Activated gamma-delta T cell (primary cell): ENCODE measurements around the gene GPC3.

Experiments
- DNase-seq: peaks from one replicate; lab custom pipeline; 2025; lab: John Stamatoyannopoulos, UW

Gene GPC3

DNA sequence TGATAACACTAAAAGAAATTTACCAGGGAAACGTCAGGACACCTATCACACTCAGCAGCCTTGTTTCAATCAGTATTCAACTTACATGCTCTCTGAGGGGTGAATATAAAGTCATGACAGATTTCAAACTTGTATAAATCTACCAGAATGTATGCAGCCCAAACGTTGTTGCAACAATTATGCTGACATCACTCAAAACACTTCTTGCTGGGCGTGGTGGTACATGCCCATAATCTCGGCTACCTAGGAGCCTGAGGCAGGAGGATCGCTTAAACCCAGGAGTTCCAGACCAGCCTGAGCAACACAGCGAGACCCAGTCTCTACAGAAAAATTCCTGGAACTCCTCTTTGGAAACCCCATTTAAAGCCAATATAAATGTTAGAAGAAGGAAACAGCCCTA lies 303.5 kb downstream of the GPC3 start:
- no peak for DNase-seq

DNA sequence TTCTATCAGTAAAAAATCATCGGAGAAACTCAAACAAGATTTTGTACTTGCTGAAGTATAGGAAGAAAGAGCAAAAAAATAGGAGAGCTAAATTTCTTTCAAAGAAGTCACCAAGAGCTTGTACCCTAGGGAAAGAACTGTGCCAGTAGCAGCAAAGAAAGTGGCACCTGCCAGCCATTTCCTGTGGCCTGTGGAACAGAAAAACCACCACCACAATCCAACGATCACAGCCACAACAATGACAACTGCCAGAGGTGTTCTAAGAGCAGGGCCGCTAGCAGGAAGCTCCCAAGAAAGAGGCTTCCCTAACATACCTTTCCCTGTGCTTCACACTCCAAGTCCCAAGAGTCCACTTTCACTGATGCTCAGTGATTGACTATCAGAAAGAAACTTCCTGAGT lies 304.0 kb downstream of the GPC3 start:
- DNase-seq: no peak

DNA sequence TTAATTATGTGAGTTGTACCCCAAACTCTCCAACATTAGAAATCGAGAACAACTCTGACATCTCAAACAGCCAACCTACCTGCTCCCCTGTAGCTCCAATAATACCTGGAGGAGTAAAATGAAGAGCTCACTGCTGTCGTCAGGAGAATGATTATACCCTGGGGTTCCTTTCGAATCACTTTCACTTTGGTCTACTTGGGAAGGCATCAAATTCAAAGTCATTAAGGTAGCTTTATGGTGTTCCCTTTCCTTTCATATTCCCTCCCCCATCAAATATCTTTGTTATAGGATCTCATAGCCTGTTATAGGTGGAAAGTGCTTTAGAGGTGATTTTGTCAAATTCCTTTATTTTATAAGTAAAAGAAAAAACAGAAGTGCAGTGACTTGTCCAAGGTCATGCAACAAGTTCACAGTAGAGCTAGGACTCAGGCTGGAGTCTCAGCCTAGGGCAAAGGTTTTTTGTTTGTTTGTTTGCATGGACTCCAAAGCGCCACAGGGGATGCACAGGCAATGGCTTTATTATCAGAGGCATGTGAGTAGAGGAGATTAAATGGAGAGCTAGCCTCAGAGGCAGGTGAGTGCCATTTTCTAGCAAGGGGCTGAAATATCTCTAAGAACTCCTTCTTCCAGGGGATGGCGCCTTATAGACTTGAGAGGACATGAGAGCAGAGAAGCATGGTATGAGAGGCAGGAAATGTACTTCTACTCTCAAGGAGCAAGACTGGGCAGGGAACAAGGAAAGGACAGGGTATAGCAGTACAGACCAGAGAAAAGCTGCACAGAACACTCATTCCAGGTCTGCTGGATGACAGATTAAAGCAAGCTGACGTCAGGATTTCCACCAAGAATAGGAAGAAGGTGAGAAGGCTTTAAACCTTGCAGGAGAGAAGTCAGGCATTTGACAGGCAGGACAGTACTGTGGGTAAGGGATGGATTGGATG lies 308.0 kb downstream of the GPC3 start:
- DNase-seq: no peak

DNA sequence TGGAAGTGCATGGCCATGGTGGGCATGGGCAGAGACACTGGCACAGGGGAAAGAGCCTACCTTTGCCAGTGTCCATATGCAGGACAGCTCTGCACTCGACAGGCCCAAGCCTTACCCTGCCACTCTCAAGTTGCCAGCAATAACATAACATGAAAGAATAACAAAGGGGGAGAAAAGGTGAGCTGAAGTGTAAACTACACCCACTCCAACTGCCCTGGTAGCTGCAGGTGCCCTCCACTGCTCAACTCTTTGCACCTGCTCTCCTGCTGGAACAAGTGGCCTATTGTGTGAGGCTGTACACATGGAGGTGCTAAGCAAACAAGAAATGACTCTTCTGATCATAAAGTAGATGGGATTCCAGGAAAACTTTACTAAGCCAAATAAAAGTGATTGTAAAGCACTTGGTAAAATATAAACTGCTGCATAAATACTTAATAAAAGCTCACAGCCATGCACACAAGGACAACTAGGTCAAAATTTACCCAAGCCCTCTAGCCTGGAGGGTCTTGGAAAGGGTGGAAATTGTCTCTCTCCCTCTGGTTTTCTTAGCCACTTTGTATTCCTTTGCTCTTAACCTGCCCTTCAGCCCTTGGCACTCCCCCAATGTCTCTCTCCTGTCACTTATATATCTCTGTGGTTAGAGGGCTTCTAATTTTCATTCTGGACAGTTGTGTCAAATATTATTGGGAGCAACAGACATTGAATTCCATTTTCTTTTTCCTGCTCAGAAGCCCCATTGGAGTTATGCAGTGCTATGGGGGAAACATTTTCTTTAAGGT lies 308.9 kb downstream of the GPC3 start:
- DNase-seq: no peak

DNA sequence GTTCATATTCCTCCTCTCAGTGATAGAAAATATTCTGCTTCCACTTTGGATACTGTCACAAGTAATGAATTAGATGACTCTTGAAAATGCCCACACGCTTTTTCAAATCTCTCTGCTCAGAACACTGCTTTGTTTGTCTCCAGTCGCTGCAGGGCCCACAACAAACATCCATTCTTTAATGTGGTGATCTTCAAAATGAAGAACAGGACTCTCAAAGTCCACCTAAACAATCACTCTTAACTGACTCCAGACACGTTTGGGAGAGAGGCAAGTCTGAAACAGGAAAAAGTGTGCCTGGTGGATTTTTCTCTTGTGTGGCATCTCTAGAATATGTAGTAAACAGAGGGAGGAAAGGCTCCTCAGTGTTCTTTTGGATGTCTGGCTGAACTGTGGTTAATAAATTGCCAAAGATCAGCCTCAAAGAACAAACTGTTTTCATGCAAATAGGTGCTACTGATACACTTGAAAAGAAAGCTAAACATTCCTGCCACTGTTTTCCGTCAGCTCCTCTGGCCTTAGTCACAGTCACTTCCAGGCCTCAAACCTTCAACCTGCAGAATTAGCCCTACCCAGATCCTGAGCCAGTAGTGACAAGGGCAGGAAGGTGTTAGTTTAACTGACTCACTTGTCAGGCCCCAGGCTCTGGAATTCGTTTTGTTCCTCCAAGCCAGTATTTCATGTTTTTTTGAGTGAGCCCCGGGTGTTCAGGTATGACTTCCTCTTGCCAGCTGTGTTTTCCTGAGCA lies 310.5 kb downstream of the GPC3 start:
- DNase-seq: no peak

DNA sequence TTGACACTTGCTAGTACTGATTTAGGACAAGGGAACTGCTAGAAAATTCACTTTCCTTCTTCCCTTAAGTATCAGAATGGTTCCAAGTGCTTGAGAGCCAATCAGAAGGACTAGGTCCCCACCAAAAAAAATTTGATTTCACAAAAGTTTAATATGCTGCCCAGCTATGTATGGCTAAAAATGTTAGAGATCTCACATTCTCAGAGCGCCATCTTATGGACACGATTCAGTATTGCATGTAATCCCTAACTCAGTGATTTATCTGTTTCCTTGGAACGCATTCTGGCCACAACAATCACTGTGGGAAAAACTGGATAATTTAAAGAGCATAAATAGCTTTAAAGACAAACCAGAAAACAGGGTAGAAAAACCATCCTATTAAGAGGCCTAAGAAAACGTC lies 315.0 kb downstream of the GPC3 start:
- DNase-seq: no peak

DNA sequence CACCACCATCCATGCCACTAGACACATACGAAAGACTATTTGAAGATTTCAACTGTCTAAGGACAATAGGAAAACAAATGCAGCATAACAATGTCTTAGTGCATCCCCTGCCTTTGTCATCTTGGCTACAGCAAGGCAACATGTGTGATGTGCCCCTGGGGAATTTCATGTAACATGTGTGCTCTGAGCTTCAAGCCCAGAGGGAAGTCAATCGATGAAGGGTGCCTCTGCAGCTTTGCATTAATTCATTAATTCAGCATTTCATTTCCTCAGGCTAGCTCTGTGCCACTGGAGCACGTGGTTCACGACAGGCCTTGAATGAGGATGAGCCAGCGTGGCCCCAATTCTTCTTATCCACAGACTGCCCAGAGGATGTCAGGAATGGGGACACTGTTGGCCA lies 316.2 kb downstream of the GPC3 start:
- DNase-seq: no peak

DNA sequence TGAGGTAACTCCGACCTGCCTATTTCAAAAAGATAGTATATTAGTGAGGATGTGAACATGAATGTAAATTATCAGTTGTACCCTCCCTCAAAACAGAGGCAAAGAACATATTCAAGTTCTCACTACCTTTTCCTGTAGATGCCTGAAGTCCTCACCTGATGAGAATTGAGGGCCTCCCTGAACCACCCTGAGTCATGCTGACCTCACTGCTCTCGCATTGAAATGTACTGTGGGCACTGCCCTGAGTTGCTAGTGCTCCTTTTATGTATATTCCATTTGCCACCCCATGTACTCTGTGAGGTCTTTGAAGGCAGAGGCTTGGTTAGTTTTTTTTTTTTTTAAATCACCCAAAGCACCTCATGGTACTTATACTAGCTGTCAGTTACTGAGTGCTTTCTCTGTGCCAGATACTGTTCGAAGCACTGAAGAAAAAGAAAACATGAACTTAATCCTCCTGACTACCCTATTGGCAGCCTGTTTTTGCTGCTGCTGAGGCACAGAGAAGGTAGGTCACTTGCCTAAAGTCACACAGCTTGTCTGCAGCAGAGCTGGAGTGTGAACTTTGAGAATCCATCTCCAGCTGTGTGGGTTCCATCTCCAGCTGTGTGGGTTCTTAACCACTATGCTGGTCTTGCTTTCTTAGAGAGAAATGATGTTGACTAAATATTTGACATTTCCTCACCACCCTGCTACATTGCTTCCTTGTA lies 317.0 kb downstream of the GPC3 start:
- DNase-seq: no peak

DNA sequence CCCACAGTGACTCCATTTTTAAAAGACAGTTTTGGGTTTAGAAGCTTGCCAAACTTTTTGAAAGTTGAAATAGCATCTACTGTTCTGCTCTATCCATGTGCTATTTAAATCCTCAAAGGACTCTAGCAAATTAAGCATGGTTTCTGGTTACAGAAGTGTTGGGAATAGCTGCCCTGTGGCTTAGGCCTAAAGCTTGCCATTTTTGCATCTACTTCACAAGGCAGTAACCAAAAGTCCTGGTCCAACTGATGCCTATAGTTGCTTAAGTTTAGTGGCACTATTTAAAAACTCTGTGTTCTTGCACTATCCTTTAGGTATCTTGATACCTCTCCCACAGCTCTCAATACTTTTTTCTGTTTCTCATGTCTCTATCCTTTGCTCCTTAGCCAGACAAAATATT lies 319.1 kb downstream of the GPC3 start:
- DNase-seq: no peak

DNA sequence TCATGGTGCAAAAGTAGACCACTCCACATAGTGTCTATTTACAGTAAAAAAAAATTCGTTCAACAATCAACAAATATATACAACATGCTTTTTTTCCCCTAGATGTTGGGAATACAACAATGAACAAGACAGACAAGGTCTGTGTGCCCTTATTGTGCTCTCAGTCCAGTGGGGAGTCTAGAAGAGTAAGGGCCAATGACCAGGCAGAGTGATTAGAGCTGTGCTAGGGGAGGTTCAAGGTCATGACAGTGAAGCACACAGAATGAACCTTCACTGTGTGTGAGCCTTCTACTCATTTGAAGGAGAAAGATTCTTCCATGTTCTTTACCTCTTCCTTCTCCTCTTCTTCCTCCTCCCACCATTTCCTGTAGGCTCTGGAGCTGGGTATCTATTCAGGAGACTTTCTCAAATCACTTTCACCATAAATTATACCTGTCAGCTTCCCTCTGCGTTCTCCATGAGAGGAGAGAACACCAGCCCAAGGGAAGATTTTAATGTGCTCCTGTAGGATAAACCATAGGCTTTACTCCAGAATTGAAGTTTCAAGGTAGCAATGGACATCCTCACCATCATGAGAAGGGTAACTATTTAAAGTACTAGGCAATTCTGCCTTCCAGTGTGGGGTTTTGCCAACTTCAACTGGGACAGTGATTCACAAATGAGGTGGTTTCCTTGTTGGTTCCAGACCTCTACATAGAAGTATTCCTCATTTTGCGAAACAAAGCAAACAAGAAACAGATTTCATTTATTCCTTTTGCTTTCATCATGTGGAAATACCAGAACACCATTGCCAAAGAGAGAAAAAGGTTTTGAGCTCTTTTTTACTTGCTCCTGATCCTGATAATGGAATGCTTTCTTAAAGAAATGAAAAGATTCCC lies 323.2 kb downstream of the GPC3 start:
- DNase-seq: no peak

DNA sequence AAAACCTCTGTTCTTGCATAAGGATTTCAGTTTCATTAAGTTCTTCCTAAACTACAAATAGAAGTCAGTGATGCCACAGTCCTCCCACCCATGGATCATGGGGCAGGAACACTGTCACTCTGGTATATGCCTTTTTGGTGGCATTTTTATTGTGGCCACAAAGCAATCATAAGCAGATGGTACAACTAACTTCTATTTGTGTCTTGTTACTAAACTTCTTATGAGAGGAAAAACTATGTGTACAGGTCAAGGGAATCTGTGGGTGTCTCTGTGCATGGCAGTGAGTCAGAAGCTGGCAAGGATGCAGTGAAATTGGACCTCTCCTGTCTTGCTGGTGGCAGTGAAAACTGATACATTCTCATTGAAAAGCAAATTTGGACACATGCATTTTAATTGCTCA lies 325.1 kb downstream of the GPC3 start:
- no peak for DNase-seq

DNA sequence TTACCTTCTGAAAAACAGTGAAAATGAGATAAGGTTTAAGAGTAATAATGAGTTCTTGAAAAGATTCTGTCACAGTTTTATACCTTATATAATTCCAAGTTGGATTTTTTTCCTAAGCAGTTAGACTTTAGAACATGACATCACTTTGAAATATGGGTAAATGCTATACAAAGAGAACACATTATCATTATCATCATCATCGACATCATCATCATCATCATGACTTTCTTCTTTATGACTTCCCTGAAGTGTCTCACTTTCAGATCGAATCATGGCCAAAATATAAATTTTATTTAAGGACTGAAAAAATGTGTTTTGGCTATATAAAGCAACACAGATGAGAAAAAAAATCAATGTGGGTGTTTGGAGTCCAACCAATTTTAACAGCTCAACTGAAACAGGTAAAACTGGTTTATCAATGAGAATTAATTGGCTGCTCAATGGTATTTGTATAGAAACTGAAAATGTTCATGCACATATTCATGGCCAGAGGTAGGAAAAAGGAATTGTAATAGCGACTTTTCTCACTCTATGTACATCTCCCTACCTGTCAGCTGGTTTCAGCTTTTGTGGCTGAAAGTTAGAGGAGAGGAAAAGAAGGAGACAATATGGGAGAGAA lies 327.0 kb downstream of the GPC3 start:
- no peak for DNase-seq

DNA sequence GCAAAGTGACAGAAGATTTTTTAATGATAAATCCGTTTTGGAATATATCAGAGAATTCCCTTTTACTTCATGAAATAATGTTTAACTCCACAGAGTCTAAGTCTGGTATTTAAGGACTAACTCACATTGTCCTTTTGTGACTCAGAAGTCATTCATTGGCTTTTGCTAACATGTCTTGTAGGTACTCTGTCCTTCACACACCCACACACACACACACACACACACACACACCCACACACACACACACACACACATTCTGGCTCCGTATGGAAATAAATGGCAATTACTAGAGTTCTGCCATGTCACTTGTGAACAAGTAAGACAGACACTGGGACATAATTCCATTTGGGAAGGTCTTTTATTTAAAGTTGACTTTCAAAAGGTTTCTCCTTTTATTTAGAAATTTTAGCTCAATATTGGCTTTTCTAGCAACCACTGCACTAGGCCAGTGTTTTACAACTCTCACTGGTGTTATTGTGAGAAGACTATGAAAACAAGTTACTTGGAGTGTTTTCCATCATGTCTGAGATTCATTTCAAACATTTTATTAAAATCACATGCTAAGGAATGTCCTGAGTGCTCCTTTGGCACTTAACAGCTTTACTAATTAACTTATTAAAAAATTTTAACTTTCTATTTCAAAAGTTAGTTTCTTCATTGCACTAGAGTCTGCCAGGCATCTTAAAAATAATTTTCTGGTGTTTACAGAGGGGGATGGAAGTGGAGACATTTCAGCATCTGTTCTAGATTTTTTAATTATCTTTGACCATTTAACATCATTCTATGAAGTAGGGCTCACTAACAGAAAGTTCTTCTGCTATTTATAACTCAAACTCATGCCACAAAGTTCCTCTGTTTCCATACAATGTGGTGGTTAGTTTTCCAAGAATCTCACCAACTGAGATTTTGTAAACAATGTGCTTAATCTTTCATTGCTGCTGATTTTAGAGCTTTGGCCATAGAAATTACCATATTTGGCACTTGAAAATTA lies 329.8 kb downstream of the GPC3 start:
- DNase-seq: no peak

DNA sequence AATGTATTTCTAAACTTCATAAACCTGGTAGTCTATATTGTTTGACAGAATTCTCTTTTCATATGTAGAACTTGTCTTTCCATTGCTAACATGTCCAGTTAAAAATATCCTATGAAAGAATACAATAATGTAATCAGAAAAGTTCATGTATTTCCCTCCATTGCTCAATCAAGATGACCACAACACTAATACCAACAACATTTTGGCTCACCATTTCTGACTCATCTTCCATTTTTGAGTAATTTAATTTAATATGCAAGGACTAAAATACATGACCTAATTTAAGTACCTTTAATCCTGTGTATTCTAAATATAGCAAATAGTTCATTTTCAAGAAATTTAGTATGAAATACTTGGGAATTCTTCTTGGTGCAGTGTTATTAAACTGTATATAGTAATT lies 330.6 kb downstream of the GPC3 start:
- DNase-seq: no peak

DNA sequence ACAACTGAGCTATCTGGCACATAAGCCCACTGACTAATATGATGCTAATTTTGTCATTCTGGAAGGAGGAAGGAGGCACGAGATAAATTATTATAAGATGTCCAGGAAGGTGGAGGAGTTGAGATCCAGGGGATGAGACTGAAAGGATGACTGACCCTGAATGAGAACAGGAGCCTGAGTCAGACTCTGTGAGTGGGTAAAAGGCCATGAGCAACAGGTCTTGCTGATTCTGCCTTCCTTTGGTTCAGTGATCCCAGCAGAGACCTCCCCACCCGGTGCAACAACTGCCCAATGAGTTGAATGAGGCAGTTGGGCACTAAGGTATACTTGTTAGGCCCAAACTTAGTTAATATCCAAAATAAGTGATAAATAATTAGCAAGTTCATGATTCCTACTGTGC lies 332.0 kb downstream of the GPC3 start:
- no peak for DNase-seq

DNA sequence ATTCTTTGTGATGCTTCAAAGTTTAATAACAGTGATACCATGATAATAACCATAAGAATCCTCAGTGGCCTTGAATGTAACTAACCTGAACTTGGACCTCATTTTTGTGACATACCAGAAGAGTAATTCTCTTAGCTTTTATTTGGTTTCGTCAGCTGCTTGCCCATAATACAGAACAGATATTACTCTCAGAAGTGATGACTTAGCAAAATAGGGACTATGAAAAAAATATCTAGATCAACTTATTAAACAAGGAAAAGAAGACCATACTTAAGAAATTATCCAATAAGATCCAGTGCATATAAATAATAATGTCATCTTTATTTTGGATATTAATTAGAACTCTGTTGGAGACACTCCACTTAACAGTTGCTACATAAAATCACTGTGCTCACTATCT lies 333.2 kb downstream of the GPC3 start:
- no peak for DNase-seq

DNA sequence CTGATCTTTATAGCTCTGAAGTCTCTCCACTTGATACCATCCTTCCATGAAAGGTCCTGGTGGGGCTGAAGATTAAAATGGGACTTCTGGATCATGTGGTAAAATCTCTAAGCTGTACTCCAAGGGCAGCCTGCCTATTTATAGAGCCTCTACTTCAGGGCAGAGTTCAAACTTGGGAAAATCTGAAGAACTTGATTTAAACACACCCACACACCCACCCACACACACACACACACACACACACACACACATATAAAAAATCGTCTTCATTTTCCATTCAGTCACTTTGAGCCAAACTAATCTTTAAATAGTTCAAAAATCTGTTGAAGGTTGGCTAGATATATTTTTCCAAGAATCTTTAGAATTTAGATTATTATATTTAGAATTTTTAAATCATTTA lies 335.2 kb downstream of the GPC3 start:
- DNase-seq: no peak

DNA sequence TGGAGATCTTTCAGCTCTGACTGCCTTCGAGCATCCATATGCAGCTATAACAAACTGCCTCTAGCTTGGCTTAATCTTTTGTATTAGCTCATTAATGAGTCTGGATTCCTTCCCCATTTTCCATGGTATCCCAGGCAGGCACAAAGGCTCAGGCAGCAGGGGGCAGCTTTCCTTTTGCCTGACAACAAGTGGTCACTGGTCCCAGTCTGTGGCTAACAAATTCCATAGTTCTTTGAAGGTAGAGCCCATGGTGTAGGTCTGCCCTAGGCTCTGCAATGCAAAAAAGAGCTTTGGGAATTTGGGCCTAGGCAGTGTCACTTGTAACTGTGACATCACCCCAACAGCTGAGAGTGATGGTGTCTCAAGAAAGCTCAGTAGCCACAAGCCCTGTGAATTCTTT lies 335.7 kb downstream of the GPC3 start:
- no peak for DNase-seq

DNA sequence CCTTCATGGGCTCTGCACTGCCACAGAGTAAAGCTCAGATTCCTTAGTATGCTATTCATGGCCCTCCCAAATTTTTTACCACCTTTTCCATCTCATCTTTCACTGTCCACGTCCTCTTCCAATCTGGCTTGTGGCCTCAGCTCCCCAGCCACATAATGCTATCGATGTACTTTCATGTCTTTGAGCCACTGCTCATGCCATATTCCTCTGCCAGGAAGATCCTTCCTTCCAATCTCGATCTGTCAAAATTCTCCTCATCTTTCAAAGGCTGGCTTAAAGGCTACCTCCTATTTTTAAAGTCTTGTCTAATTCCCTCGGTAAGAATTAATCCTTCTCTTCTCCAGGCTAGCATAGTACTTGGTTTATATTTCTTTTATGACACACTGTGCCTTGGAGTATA lies 336.8 kb downstream of the GPC3 start:
- DNase-seq: no peak
